ENCODE measurements around the gene MITF. TPM values are rescaled to one million over a fixed set of nuclear protein-coding genes. Genes with fewer than 3 reads are reported as not detected.
A peak's percentile ranks its signal among the peaks of the same experiment; 100 is the strongest.
"Not testable (repeated sequence)": the region's sequence is repeated elsewhere in the genome, so short reads cannot be mapped to it uniquely, and the experiment has no call there.

MITF gene
- total RNA-seq, 2 donors from 2014 or later, result 1.8 to 3.0 TPM

- DNase-seq, result no peak
- Mint-ChIP-seq H3K4me3 (no peak overlapping the region), H3K4me1 (peaks cover 21% of the 10 kb centered on the region), H3K27me3 (ENCODE audit: insufficient read depth) (peaks cover 1% of the 10 kb centered on the region), H3K36me3 (ENCODE audit: low read depth) (no peaks in the 10 kb centered on the region), H3K9me3 (peaks cover 4% of the 10 kb centered on the region), H3K27ac (no peak overlapping the region)
- 73 to 83% methylated on average over 2 to 3 of the region's 3 CpGs for WGBS, 2 experiments (ENCODE audit: insufficient coverage in 1 of 2, insufficient read length in 1 of 2)
- no peaks in the 10 kb centered on the region for H3K9me3 ChIP-seq (ENCODE audit: control insufficient read depth, low read length)
- H3K9ac ChIP-seq (ENCODE audit: extremely low read depth, low read length, poor library complexity, severe bottlenecking), result no peak overlapping the region
- no peak overlapping the region for H3K27ac ChIP-seq (ENCODE audit: low read depth, low read length)
- no peaks in the 10 kb centered on the region for H3K27me3 ChIP-seq (ENCODE audit: control insufficient read depth, insufficient read depth, low read length, poor library complexity, severe bottlenecking)
- H3K4me1 ChIP-seq (ENCODE audit: control insufficient read depth, insufficient read depth, low read length), result peaks cover 7% of the 10 kb centered on the region
- H3K36me3 ChIP-seq (ENCODE audit: control insufficient read depth, insufficient read depth, low read length), result no peaks in the 10 kb centered on the region
- H3K4me3 ChIP-seq (ENCODE audit: low read length), result no peak overlapping the region
- peak; percentile 70 for TF ChIP-seq CTCF (conservative IDR thresholded peaks at IDR 0.05)
Observed at GRCh38 chr3:69791919-69792399, 52.7 kb downstream of the MITF start.

GRCh38 chr3:69796126-69796525, 56.9 kb downstream of the MITF start:
- not testable (repeated sequence) for H3K27ac ChIP-seq (ENCODE audit: low read depth, low read length); H3K27me3 ChIP-seq (ENCODE audit: control insufficient read depth, insufficient read depth, low read length, poor library complexity, severe bottlenecking); H3K4me3 Mint-ChIP-seq; H3K4me1 ChIP-seq (ENCODE audit: control insufficient read depth, insufficient read depth, low read length); H3K27me3 Mint-ChIP-seq (ENCODE audit: insufficient read depth); DNase-seq; H3K9me3 Mint-ChIP-seq; H3K4me1 Mint-ChIP-seq; H3K27ac Mint-ChIP-seq; H3K9ac ChIP-seq (ENCODE audit: extremely low read depth, low read length, poor library complexity, severe bottlenecking); H3K36me3 ChIP-seq (ENCODE audit: control insufficient read depth, insufficient read depth, low read length); H3K9me3 ChIP-seq (ENCODE audit: control insufficient read depth, low read length); H3K36me3 Mint-ChIP-seq (ENCODE audit: low read depth); H3K4me3 ChIP-seq (ENCODE audit: low read length)
- 91% methylated on average over 2 of the region's 4 CpGs; no CpG with 5 or more reads in 1 of the 2 experiments for WGBS, 2 experiments (ENCODE audit: insufficient coverage in 1 of 2, insufficient read length in 1 of 2)

GRCh38 chr3:69803681-69804270, 64.5 kb downstream of the MITF start:
- no peaks in the 10 kb centered on the region for H3K36me3 ChIP-seq (ENCODE audit: control insufficient read depth, insufficient read depth, low read length)
- H3K9ac ChIP-seq (ENCODE audit: extremely low read depth, low read length, poor library complexity, severe bottlenecking), result no peak overlapping the region
- no peaks in the 10 kb centered on the region for H3K27me3 ChIP-seq (ENCODE audit: control insufficient read depth, insufficient read depth, low read length, poor library complexity, severe bottlenecking)
- H3K4me1 ChIP-seq (ENCODE audit: control insufficient read depth, insufficient read depth, low read length), result no peaks in the 10 kb centered on the region
- H3K9me3 ChIP-seq (ENCODE audit: control insufficient read depth, low read length), result no peaks in the 10 kb centered on the region
- H3K27ac ChIP-seq (ENCODE audit: low read depth, low read length), result no peak overlapping the region
- no peak overlapping the region for H3K27ac Mint-ChIP-seq
- no peak overlapping the region for H3K4me3 ChIP-seq (ENCODE audit: low read length)
- H3K27me3 Mint-ChIP-seq (ENCODE audit: insufficient read depth), result no peaks in the 10 kb centered on the region
- no peak for DNase-seq
- no peaks in the 10 kb centered on the region for H3K4me1 Mint-ChIP-seq
- no peak for TF ChIP-seq CTCF (conservative IDR thresholded peaks at IDR 0.05)
- H3K4me3 Mint-ChIP-seq, result no peak overlapping the region
- H3K36me3 Mint-ChIP-seq (ENCODE audit: low read depth), result peaks cover 1% of the 10 kb centered on the region
- H3K9me3 Mint-ChIP-seq, result no peaks in the 10 kb centered on the region
- WGBS, 2 experiments (ENCODE audit: insufficient coverage in 1 of 2, insufficient read length in 1 of 2), result 90 to 95% methylated on average over 4 of the region's 4 CpGs

GRCh38 chr3:69805491-69805890, 66.2 kb downstream of the MITF start:
- Mint-ChIP-seq H3K36me3 (ENCODE audit: low read depth) (no peaks in the 10 kb centered on the region), H3K4me1 (no peaks in the 10 kb centered on the region), H3K9me3 (no peaks in the 10 kb centered on the region), H3K27me3 (ENCODE audit: insufficient read depth) (no peaks in the 10 kb centered on the region), H3K27ac (no peak overlapping the region), H3K4me3 (no peak overlapping the region)
- Histone ChIP-seq H3K9me3 (ENCODE audit: control insufficient read depth, low read length) (no peaks in the 10 kb centered on the region), H3K4me3 (ENCODE audit: low read length) (no peak overlapping the region), H3K4me1 (ENCODE audit: control insufficient read depth, insufficient read depth, low read length) (no peaks in the 10 kb centered on the region), H3K27me3 (ENCODE audit: control insufficient read depth, insufficient read depth, low read length, poor library complexity, severe bottlenecking) (no peaks in the 10 kb centered on the region), H3K36me3 (ENCODE audit: control insufficient read depth, insufficient read depth, low read length) (no peaks in the 10 kb centered on the region), H3K27ac (ENCODE audit: low read depth, low read length) (no peak overlapping the region), H3K9ac (ENCODE audit: extremely low read depth, low read length, poor library complexity, severe bottlenecking) (no peak overlapping the region)
- 92 to 95% methylated on average over 2 to 4 of the region's 4 CpGs for WGBS, 2 experiments (ENCODE audit: insufficient coverage in 1 of 2, insufficient read length in 1 of 2)
- no peak for DNase-seq
- no peak for TF ChIP-seq CTCF (conservative IDR thresholded peaks at IDR 0.05)
